Esophagus squamous epithelium (tissue), 5 donors: ENCODE data around the gene SYTL2. TPM values are rescaled to one million over a fixed set of nuclear protein-coding genes. Genes with fewer than 3 reads are reported as not detected.

Source experiments
- DNase-seq: peaks from one replicate; lab custom pipeline; 2025; lab: John Stamatoyannopoulos, UW
- H3K27ac ChIP-seq, 4 donors: fragments of 200-600 bp; sonication (generic); one replicate each; pipeline ENCODE4 v1.5.1; 2016 to 2019; ENCODE audit warnings: mild to moderate bottlenecking in 1 of 4
- H3K27me3 ChIP-seq, 4 donors: fragments of 200-600 bp; sonication (generic); 1 replicate in 3 of 4; 2 replicates in 1 of 4; pipeline versions ENCODE4 v1.5.1 to v1.6.0; 2017 to 2021; ENCODE audit warnings: antibody characterized with exemption in 1 of 4
- H3K36me3 ChIP-seq, 3 donors: fragments of 200-600 bp; sonication (generic); one replicate each; pipeline ENCODE4 v1.5.1; 2016 to 2019
- H3K4me1 ChIP-seq, 3 donors: fragments of 200-600 bp; sonication (generic); one replicate each; pipeline ENCODE4 v1.5.1; 2017 to 2019
- H3K4me3 ChIP-seq, 4 donors: fragments of 200-600 bp; sonication (generic); 1 replicate in 3 of 4; 2 replicates in 1 of 4; pipeline ENCODE4 v1.5.1; 2016 to 2019; ENCODE audit warnings: mild to moderate bottlenecking in 2 of 4, moderate library complexity in 1 of 4
- H3K9me3 ChIP-seq, 3 donors: fragments of 200-600 bp; sonication (generic); one replicate each; pipeline ENCODE4 v1.5.1; 2016 to 2019
- CTCF ChIP-seq, 6 experiments: fragments of 450-650 bp in 4 of 6; fragments of 200-600 bp in 2 of 6; sonication (generic) in 2 of 6; IDR thresholded peaks; one replicate each; pipeline ENCODE4 v1.5.1; 2016 to 2019; ENCODE audit warnings: antibody characterized with exemption in 6 of 6, mild to moderate bottlenecking in 4 of 6, moderate library complexity in 4 of 6
- POLR2A ChIP-seq, 4 donors: fragments of 450-650 bp; IDR thresholded peaks; one replicate each; pipeline ENCODE4 v1.6.1; 2017; ENCODE audit warnings: antibody characterized with exemption in 4 of 4, mild to moderate bottlenecking in 4 of 4, moderate library complexity in 3 of 4
- WGBS, 2 donors: methylation state at CpG; one replicate each; pipeline ENCODE4 v1.1.5; 2018; 5-methylcytosine and 5-hydroxymethylcytosine counted together
- intact Hi-C: fragments of 100-400 bp; cut with DNase I; formaldehyde crosslinking; loops from one replicate; pipeline ENCODE4 v1.15.0; 2022
- total RNA-seq, 4 donors: library from RNA; depleted of rRNA; stranded (reverse); fragments of >200 nt; gene quantifications; one replicate each; pipeline ENCODE4 v1.1.0, GENCODE V29; 2016
- donor health status: DM: yes; HTN: yes; CAD: no.

Gene SYTL2
- total RNA-seq, 4 donors from 2014 or later, result 8.8 to 16.0 (median 9.2) TPM

GRCh38 chr11:85821636-85822035 lies 10.7 kb upstream of the SYTL2 start:
- no peak for TF ChIP-seq POLR2A (IDR thresholded peaks at IDR 0.05)
- Histone ChIP-seq H3K27ac (no peak overlapping the region), H3K27me3 (no peaks in the 10 kb centered on the region), H3K4me3 (no peak overlapping the region), H3K36me3 (no peaks in the 10 kb centered on the region), H3K9me3 (no peaks in the 10 kb centered on the region), H3K4me1 (peaks cover 0 to 9% (median 4%) of the 10 kb centered on the region in 3 donors)
- DNase-seq, result no peak
- intact Hi-C loops, result no loop called here
- WGBS, 2 donors, result 73 to 78% methylated on average over 1 of the region's 1 CpG

GRCh38 chr11:85819441-85819840 lies 8.5 kb upstream of the SYTL2 start:
- DNase-seq, result no peak
- H3K4me1 ChIP-seq, result no peaks in the 10 kb centered on the region

GRCh38 chr11:85815186-85815931 lies 4.4 kb upstream of the SYTL2 start:
- Histone ChIP-seq H3K27ac (no peak overlapping the region), H3K27me3 (peaks cover 0 to 2% (median 0%) of the 10 kb centered on the region in 4 donors), H3K36me3 (no peaks in the 10 kb centered on the region), H3K4me1 (peaks cover 0 to 14% (median 4%) of the 10 kb centered on the region in 3 donors), H3K4me3 (no peak overlapping the region), H3K9me3 (no peaks in the 10 kb centered on the region)
- DNase-seq, result no peak
- TF ChIP-seq POLR2A (IDR thresholded peaks at IDR 0.05) (no peak), CTCF (IDR thresholded peaks at IDR 0.05) (no peak)
- 56 to 58% methylated on average over 3 to 4 of the region's 4 CpGs for WGBS, 2 donors
- intact Hi-C loops, result no loop called here

More at GRCh38 chr11:85819441-85819840, 8.5 kb upstream of the SYTL2 start:
- intact Hi-C loops, result no loop called here
- Histone ChIP-seq H3K9me3 (no peaks in the 10 kb centered on the region), H3K4me3 (no peak overlapping the region), H3K36me3 (no peaks in the 10 kb centered on the region), H3K27ac (no peak overlapping the region), H3K27me3 (no peaks in the 10 kb centered on the region)
- TF ChIP-seq POLR2A (IDR thresholded peaks at IDR 0.05) (no peak), CTCF (IDR thresholded peaks at IDR 0.05) (no peak)

- Histone ChIP-seq H3K4me3 (no peak overlapping the region), H3K27ac (no peak overlapping the region), H3K27me3 (peaks cover 0 to 6% (median 0%) of the 10 kb centered on the region in 4 donors), H3K36me3 (no peaks in the 10 kb centered on the region), H3K4me1 (peaks cover 0 to 31% (median 9%) of the 10 kb centered on the region in 3 donors), H3K9me3 (no peaks in the 10 kb centered on the region)
- DNase-seq, result no peak
- TF ChIP-seq POLR2A (IDR thresholded peaks at IDR 0.05) (no peak), CTCF (IDR thresholded peaks at IDR 0.05) (no peak)
- 76 to 83% methylated on average over 9 of the region's 9 CpGs for WGBS, 2 donors
- intact Hi-C loops, result no loop called here
Measured at GRCh38 chr11:85813721-85814120, 2.8 kb upstream of the SYTL2 start.

GRCh38 chr11:85811624-85812023 lies 683 bp upstream of the SYTL2 start:
- H3K27ac ChIP-seq, result peak overlapping the region in 3 of 4 donors; percentile 40 to 72 (median 46)
- intact Hi-C loops, result no loop called here
- H3K4me3 ChIP-seq, result peak overlapping the region; percentile 38 to 70 (median 57)
- H3K9me3 ChIP-seq, result no peaks in the 10 kb centered on the region
- no peak for DNase-seq
- 69 to 76% methylated on average over 13 of the region's 13 CpGs for WGBS, 2 donors
- H3K27me3 ChIP-seq, result peaks cover 0 to 6% (median 0%) of the 10 kb centered on the region in 4 donors
- TF ChIP-seq CTCF (IDR thresholded peaks at IDR 0.05) (no peak), POLR2A (IDR thresholded peaks at IDR 0.05) (no peak)
- peaks cover 3 to 42% (median 9%) of the 10 kb centered on the region in 3 donors for H3K4me1 ChIP-seq
- no peaks in the 10 kb centered on the region for H3K36me3 ChIP-seq
